ENCODE measurements around the gene MDM4. TPM values are rescaled to one million over a fixed set of nuclear protein-coding genes. Genes with fewer than 3 reads are reported as not detected.

Gene MDM4, protein sequence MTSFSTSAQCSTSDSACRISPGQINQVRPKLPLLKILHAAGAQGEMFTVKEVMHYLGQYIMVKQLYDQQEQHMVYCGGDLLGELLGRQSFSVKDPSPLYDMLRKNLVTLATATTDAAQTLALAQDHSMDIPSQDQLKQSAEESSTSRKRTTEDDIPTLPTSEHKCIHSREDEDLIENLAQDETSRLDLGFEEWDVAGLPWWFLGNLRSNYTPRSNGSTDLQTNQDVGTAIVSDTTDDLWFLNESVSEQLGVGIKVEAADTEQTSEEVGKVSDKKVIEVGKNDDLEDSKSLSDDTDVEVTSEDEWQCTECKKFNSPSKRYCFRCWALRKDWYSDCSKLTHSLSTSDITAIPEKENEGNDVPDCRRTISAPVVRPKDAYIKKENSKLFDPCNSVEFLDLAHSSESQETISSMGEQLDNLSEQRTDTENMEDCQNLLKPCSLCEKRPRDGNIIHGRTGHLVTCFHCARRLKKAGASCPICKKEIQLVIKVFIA
- 10 to 100 TPM in 1 of 4 donors, 1 to 10 TPM in 3; 4.1 to 38.5 (median 6.6) TPM for polyA plus RNA-seq
- long read RNA-seq, donor 1: 0 reads
- long read RNA-seq, donor 2: 0 reads
- long read RNA-seq, donor 3, full-length matches to known transcripts: 2 of 2 reads
- long read RNA-seq, donor 3, partial matches to known transcripts: 0 of 2 reads
- long read RNA-seq, donor 3, other reads (novel, unspliced or antisense): 0 of 2 reads
- long read RNA-seq, donor 4: 0 reads
- long read RNA-seq, donor 5, partial matches to known transcripts: 0 of 1 reads
- long read RNA-seq, donor 5, other reads (novel, unspliced or antisense): 0 of 1 reads
- long read RNA-seq, donor 6, partial matches to known transcripts: 0 of 1 reads
- long read RNA-seq, donor 6, other reads (novel, unspliced or antisense): 0 of 1 reads
- long read RNA-seq, donor 7: 0 reads
- long read RNA-seq, donor 8: 0 reads
- long read RNA-seq, donor 9, full-length matches to known transcripts: 1 of 1 reads
- long read RNA-seq, donor 9, partial matches to known transcripts: 0 of 1 reads
- long read RNA-seq, donor 9, other reads (novel, unspliced or antisense): 0 of 1 reads
- long read RNA-seq, donor 10, full-length matches to known transcripts: 3 of 3 reads
- long read RNA-seq, donor 10, partial matches to known transcripts: 0 of 3 reads
- long read RNA-seq, donor 10, other reads (novel, unspliced or antisense): 0 of 3 reads

DNA sequence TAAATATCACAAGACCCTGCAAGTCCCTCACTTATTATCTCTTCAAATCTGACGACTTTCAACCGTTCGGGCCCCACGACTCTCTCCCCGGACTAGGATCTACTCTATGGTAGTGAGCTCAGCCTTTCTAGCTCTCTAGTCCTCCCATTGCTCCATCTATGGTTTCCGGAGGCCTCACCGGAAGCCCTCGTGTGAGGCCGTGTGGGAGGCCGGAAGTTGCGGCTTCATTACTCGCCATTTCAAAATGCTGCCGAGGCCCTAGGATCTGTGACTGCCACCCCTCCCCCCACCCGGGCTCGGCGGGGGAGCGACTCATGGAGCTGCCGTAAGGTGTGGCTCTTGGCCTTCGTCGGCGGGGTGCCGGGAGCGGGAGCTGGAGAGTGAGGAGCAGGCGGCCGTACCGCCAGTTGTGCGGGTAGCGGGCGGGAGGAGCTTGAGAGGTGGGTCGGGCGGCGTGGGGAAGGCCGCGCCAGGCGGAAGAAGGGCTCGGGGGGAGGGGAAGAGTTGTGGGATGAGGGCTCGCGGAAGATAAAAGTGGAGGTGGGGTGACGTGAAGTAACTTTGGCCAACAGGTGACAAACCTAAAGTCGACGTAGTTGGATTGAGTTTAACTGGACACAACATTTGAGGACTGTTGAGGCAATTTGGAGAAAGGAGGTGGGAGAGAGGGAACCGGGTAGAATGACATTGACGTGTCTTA lies at the start of gene MDM4:
MDM4 (plus strand) TSS at position 227 of the 700 bp plus-strand sequence. CDS start 9,113 bp downstream, outside the sequence.
- no peaks in the 10 kb centered on the region for H3K27me3 ChIP-seq (ENCODE audit: control insufficient read depth in 3 of 3, insufficient read depth in 3 of 3, low read length in 3 of 3)
- DNase-seq (peak; percentile 96 to 98), FAIRE-seq (no peak)
- peaks cover 0 to 23% (median 0%) of the 10 kb centered on the region in 3 donors for H3K36me3 ChIP-seq (ENCODE audit: control insufficient read depth in 3 of 3, insufficient read depth in 2 of 3, low read depth in 1 of 3, low read length in 3 of 3)
- H3K9me3 ChIP-seq (ENCODE audit: control insufficient read depth in 2 of 2, insufficient read depth in 1 of 2, low read depth in 1 of 2, low read length in 1 of 2): no peaks in the 10 kb centered on the region
- 0% methylated on average over 43 of the region's 43 CpGs for WGBS, 3 donors
- peaks cover 0 to 8% (median 4%) of the 10 kb centered on the region in 3 donors for H3K4me1 ChIP-seq (ENCODE audit: control insufficient read depth in 3 of 3, insufficient read depth in 2 of 3, low read depth in 1 of 3, low read length in 2 of 3)
- H3K4me3 ChIP-seq (ENCODE audit: low read depth in 1 of 3, low read length in 3 of 3): peak within 1 kb of the TSS; percentile 58 to 71 (median 65)
- peak within 1 kb of the TSS; percentile 87 to 99 (median 96) for H3K27ac ChIP-seq (ENCODE audit: low read depth in 1 of 3, low read length in 2 of 3)

- peaks cover 0 to 74% (median 15%) of the 10 kb centered on the region in 3 donors for H3K36me3 ChIP-seq (ENCODE audit: control insufficient read depth in 3 of 3, insufficient read depth in 2 of 3, low read depth in 1 of 3, low read length in 3 of 3)
- H3K27ac ChIP-seq (ENCODE audit: low read depth in 1 of 3, low read length in 2 of 3): peak overlapping the region in 1 of 3 donors; percentile 45
- no peaks in the 10 kb centered on the region for H3K27me3 ChIP-seq (ENCODE audit: control insufficient read depth in 3 of 3, insufficient read depth in 3 of 3, low read length in 3 of 3)
- 76 to 85% (median 82%) methylated on average over 17 of the region's 17 CpGs for WGBS, 3 donors
- H3K4me3 ChIP-seq (ENCODE audit: low read depth in 1 of 3, low read length in 3 of 3): no peak overlapping the region
- DNase-seq (no peak), FAIRE-seq (no peak)
- H3K9me3 ChIP-seq (ENCODE audit: control insufficient read depth in 2 of 2, insufficient read depth in 1 of 2, low read depth in 1 of 2, low read length in 1 of 2): no peaks in the 10 kb centered on the region
- H3K4me1 ChIP-seq (ENCODE audit: control insufficient read depth in 3 of 3, insufficient read depth in 2 of 3, low read depth in 1 of 3, low read length in 2 of 3): peaks cover 0 to 3% (median 0%) of the 10 kb centered on the region in 3 donors
Measured at GRCh38 chr1:204466416-204467405, 49.5 kb upstream of the MDM4 start.

- 94 to 97% (median 95%) methylated on average over 10 of the region's 10 CpGs for WGBS, 3 donors
Measured at GRCh38 chr1:204468206-204468605, 48.0 kb upstream of the MDM4 start.

DNA sequence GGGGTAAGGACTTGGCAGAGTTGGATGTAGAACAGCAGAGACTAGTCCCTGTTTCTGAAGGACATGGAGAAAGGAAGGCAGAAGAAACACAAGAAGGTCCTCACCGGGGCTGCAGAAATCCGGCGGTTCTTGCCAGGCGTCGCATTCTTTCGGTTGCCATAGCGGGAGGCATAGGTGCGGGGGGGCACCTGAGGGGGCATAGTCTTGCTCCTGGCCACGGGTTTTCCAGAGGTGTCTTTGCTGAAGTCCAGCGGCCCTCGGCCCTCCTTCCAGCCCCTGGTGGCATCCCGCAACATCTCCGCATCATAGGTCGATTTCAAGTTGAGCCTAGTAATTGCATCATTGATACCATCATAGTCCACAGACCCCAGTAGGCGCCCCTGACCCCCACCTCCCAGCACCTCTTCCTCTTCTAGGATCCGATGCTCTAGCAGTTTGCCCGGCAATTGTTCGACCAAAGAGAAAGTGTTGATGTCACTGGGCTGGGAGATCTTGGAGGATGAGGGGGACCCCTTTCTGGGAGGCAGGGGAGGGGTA lies 47.4 kb upstream of the MDM4 start:
- WGBS, 3 donors: 89 to 90% (median 89%) methylated on average over 18 of the region's 18 CpGs
- Histone ChIP-seq H3K36me3 (ENCODE audit: control insufficient read depth in 3 of 3, insufficient read depth in 2 of 3, low read depth in 1 of 3, low read length in 3 of 3) (peaks cover 0 to 56% (median 13%) of the 10 kb centered on the region in 3 donors), H3K27ac (ENCODE audit: low read depth in 1 of 3, low read length in 2 of 3) (no peak overlapping the region), H3K4me1 (ENCODE audit: control insufficient read depth in 3 of 3, insufficient read depth in 2 of 3, low read depth in 1 of 3, low read length in 2 of 3) (peaks cover 0 to 3% (median 0%) of the 10 kb centered on the region in 3 donors), H3K4me3 (ENCODE audit: low read depth in 1 of 3, low read length in 3 of 3) (no peak overlapping the region), H3K9me3 (ENCODE audit: control insufficient read depth in 2 of 2, insufficient read depth in 1 of 2, low read depth in 1 of 2, low read length in 1 of 2) (no peaks in the 10 kb centered on the region), H3K27me3 (ENCODE audit: control insufficient read depth in 3 of 3, insufficient read depth in 3 of 3, low read length in 3 of 3) (no peaks in the 10 kb centered on the region)
- no peak for FAIRE-seq
- no peak for DNase-seq

More at GRCh38 chr1:204468206-204468605, 48.0 kb upstream of the MDM4 start:
- no peak for DNase-seq
- H3K9me3 ChIP-seq (ENCODE audit: control insufficient read depth in 2 of 2, insufficient read depth in 1 of 2, low read depth in 1 of 2, low read length in 1 of 2): no peaks in the 10 kb centered on the region
- H3K36me3 ChIP-seq (ENCODE audit: control insufficient read depth in 3 of 3, insufficient read depth in 2 of 3, low read depth in 1 of 3, low read length in 3 of 3): peaks cover 0 to 61% (median 15%) of the 10 kb centered on the region in 3 donors
- no peak for FAIRE-seq
- H3K4me1 ChIP-seq (ENCODE audit: control insufficient read depth in 3 of 3, insufficient read depth in 2 of 3, low read depth in 1 of 3, low read length in 2 of 3): peaks cover 0 to 3% (median 0%) of the 10 kb centered on the region in 3 donors
- no peaks in the 10 kb centered on the region for H3K27me3 ChIP-seq (ENCODE audit: control insufficient read depth in 3 of 3, insufficient read depth in 3 of 3, low read length in 3 of 3)
- H3K27ac ChIP-seq (ENCODE audit: low read depth in 1 of 3, low read length in 2 of 3): no peak overlapping the region
- H3K4me3 ChIP-seq (ENCODE audit: low read depth in 1 of 3, low read length in 3 of 3): no peak overlapping the region

- Histone ChIP-seq H3K27ac (ENCODE audit: low read depth in 1 of 3, low read length in 2 of 3) (no peak overlapping the region), H3K36me3 (ENCODE audit: control insufficient read depth in 3 of 3, insufficient read depth in 2 of 3, low read depth in 1 of 3, low read length in 3 of 3) (peaks cover 0 to 53% (median 10%) of the 10 kb centered on the region in 3 donors), H3K27me3 (ENCODE audit: control insufficient read depth in 3 of 3, insufficient read depth in 3 of 3, low read length in 3 of 3) (no peaks in the 10 kb centered on the region), H3K9me3 (ENCODE audit: control insufficient read depth in 2 of 2, insufficient read depth in 1 of 2, low read depth in 1 of 2, low read length in 1 of 2) (no peaks in the 10 kb centered on the region), H3K4me3 (ENCODE audit: low read depth in 1 of 3, low read length in 3 of 3) (no peak overlapping the region), H3K4me1 (ENCODE audit: control insufficient read depth in 3 of 3, insufficient read depth in 2 of 3, low read depth in 1 of 3, low read length in 2 of 3) (peaks cover 0 to 3% (median 0%) of the 10 kb centered on the region in 3 donors)
- DNase-seq: no peak
- no peak for FAIRE-seq
- WGBS, 3 donors: 90 to 98% (median 95%) methylated on average over 9 to 10 of the region's 10 CpGs
Measured at GRCh38 chr1:204469304-204469703, 46.9 kb upstream of the MDM4 start.

GRCh38 chr1:204471687-204472086 lies 44.5 kb upstream of the MDM4 start:
- DNase-seq: peak in 1 of 2 donors; percentile 56
- no peaks in the 10 kb centered on the region for H3K27me3 ChIP-seq (ENCODE audit: control insufficient read depth in 3 of 3, insufficient read depth in 3 of 3, low read length in 3 of 3)
- FAIRE-seq: no peak
- peaks cover 0 to 2% (median 0%) of the 10 kb centered on the region in 3 donors for H3K4me1 ChIP-seq (ENCODE audit: control insufficient read depth in 3 of 3, insufficient read depth in 2 of 3, low read depth in 1 of 3, low read length in 2 of 3)
- H3K36me3 ChIP-seq (ENCODE audit: control insufficient read depth in 3 of 3, insufficient read depth in 2 of 3, low read depth in 1 of 3, low read length in 3 of 3): peaks cover 0 to 38% (median 6%) of the 10 kb centered on the region in 3 donors
- WGBS, 3 donors: 23 to 61% (median 44%) methylated on average over 4 of the region's 4 CpGs
- no peak overlapping the region for H3K27ac ChIP-seq (ENCODE audit: low read depth in 1 of 3, low read length in 2 of 3)
- H3K4me3 ChIP-seq (ENCODE audit: low read depth in 1 of 3, low read length in 3 of 3): no peak overlapping the region
- no peaks in the 10 kb centered on the region for H3K9me3 ChIP-seq (ENCODE audit: control insufficient read depth in 2 of 2, insufficient read depth in 1 of 2, low read depth in 1 of 2, low read length in 1 of 2)

GRCh38 chr1:204472660-204473059 lies 43.5 kb upstream of the MDM4 start:
- peaks cover 0 to 35% (median 6%) of the 10 kb centered on the region in 3 donors for H3K36me3 ChIP-seq (ENCODE audit: control insufficient read depth in 3 of 3, insufficient read depth in 2 of 3, low read depth in 1 of 3, low read length in 3 of 3)
- H3K27me3 ChIP-seq (ENCODE audit: control insufficient read depth in 3 of 3, insufficient read depth in 3 of 3, low read length in 3 of 3): no peaks in the 10 kb centered on the region
- peaks cover 2 to 6% (median 6%) of the 10 kb centered on the region in 3 donors for H3K4me1 ChIP-seq (ENCODE audit: control insufficient read depth in 3 of 3, insufficient read depth in 2 of 3, low read depth in 1 of 3, low read length in 2 of 3)
- no peak overlapping the region for H3K4me3 ChIP-seq (ENCODE audit: low read depth in 1 of 3, low read length in 3 of 3)
- no peak overlapping the region for H3K27ac ChIP-seq (ENCODE audit: low read depth in 1 of 3, low read length in 2 of 3)
- no peak for DNase-seq
- no peaks in the 10 kb centered on the region for H3K9me3 ChIP-seq (ENCODE audit: control insufficient read depth in 2 of 2, insufficient read depth in 1 of 2, low read depth in 1 of 2, low read length in 1 of 2)
- no peak for FAIRE-seq
- 83 to 91% (median 89%) methylated on average over 2 of the region's 2 CpGs for WGBS, 3 donors

Measured in small intestine (tissue), 16 donors.